Lung (tissue), 12 donors: Measurements from ENCODE around the gene FKBP4. TPM values are rescaled to one million over a fixed set of nuclear protein-coding genes. Genes with fewer than 3 reads are reported as not detected.

Experiments
- ATAC-seq: fragments of 200-7000 bp; cut with Tn5 transposase; one replicate; pipeline ENCODE4 v1.9.1; 2020; ENCODE audit warnings: moderate number of reproducible peaks; ENCODE audit not compliant: insufficient read depth, low FRiP score
- DNase-seq, 3 donors: peaks; one replicate each; pipeline ENCODE4 v3.0.0-alpha.2; 2013 to 2017
- H3K27ac ChIP-seq, 2 donors: one replicate each; pipeline ENCODE4 v1.5.1; 2013; ENCODE audit warnings: mild to moderate bottlenecking in 2 of 2, moderate library complexity in 2 of 2, control low read depth in 1 of 2, inconsistent platforms in 1 of 2, low read depth in 1 of 2, low read length in 1 of 2
- H3K27me3 ChIP-seq, 3 donors: one replicate each; pipeline ENCODE4 v1.5.1; 2013; ENCODE audit warnings: low read length in 2 of 3; ENCODE audit not compliant: control insufficient read depth in 3 of 3, insufficient read depth in 3 of 3
- H3K36me3 ChIP-seq, 4 donors: one replicate each; pipeline ENCODE4 v1.5.1; 2013; ENCODE audit warnings: low read length in 4 of 4, mild to moderate bottlenecking in 1 of 4, moderate library complexity in 1 of 4; ENCODE audit not compliant: control insufficient read depth in 4 of 4, insufficient read depth in 4 of 4
- H3K4me1 ChIP-seq, 5 donors: one replicate each; pipeline ENCODE4 v1.5.1; 2013; ENCODE audit warnings: low read length in 5 of 5, mild to moderate bottlenecking in 2 of 5, moderate library complexity in 1 of 5; ENCODE audit not compliant: control insufficient read depth in 5 of 5, insufficient read depth in 5 of 5
- H3K4me3 ChIP-seq: one replicate; pipeline ENCODE4 v1.5.1; 2013; ENCODE audit warnings: mild to moderate bottlenecking, control low read depth, moderate library complexity
- H3K9ac ChIP-seq, 2 donors: one replicate each; pipeline ENCODE4 v1.5.1; 2013; ENCODE audit warnings: low read length in 2 of 2, control low read depth in 1 of 2; ENCODE audit not compliant: insufficient read depth in 1 of 2
- H3K9me3 ChIP-seq, 4 donors: one replicate each; pipeline ENCODE4 v1.5.1; 2013; ENCODE audit warnings: low read length in 3 of 4, mild to moderate bottlenecking in 1 of 4, moderate library complexity in 1 of 4; ENCODE audit not compliant: control insufficient read depth in 4 of 4, insufficient read depth in 3 of 4
- WGBS, 2 donors: extraction: QIAGEN DNeasy Blood & Tissue Kit; methylation state at CpG; one replicate each; pipeline ENCODE4 v1.1.7; 2013; 5-methylcytosine and 5-hydroxymethylcytosine counted together
- polyA plus RNA-seq, 2 donors: library from polyadenylated mRNA; stranded (reverse); fragments of 200-250 nt; gene quantifications; one replicate each; pipeline ENCODE4 v1.2.1, GENCODE V29; 2013
- total RNA-seq, 2 donors: library from RNA; depleted of rRNA in 1 of 2; stranded (reverse); fragments of >200 nt in 1 of 2; gene quantifications; one replicate each; pipeline ENCODE4 v1.2.1, GENCODE V29; 2014 to 2021
- TF ChIP-seq, protein P1 (sequence below): IDR thresholded peaks from 2 replicates; pipeline ENCODE4 v1.5.1; 2012; ENCODE audit warnings: mild to moderate bottlenecking; ENCODE audit errors: control extremely low read depth, extremely low read depth
- donor health status: control.
- donor health status: control.
- donor health status: Bipolar disorder and iron deficiency.
- donor health status: healthy.
- donor health status: DM: yes; HTN: yes; CAD: no.

The FKBP4 gene
- total and polyA plus RNA-seq, 4 donors = 26.7 to 69.8 (median 43.6) TPM

DNA sequence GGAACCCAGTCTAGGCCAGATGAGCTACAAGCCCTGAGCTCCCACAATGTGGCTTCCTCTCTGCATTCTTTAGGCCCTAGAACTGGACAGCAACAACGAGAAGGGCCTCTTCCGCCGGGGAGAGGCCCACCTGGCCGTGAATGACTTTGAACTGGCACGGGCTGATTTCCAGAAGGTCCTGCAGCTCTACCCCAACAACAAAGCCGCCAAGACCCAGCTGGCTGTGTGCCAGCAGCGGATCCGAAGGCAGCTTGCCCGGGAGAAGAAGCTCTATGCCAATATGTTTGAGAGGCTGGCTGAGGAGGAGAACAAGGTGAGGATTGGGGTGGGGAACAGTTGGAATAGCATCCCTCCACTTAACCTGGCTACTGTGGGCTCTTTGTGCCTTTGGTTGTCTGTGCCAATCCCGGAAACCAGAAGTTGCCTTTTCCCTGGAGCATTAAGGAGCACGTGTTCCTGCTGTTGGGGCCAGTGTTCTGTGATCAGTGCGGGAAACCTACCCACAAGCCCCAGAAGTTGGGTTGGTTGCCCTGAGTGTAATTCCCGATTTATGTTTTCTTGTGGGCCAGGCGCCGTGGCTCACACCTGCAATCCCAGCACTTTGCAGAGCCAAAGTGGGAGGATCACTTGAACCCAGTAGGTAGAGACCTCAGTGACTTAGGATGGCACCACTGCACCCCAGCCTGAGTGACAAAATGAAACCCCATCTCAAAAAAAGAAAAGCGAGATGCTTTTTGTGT, 6.4 kb downstream of the FKBP4 start:
- 74 to 81% methylated on average over 16 of the region's 16 CpGs for whole genome bisulfite sequencing, 2 donors
- H3K9me3 ChIP-seq = no peaks in the 10 kb centered on the region
- H3K27me3 ChIP-seq = no peaks in the 10 kb centered on the region
- TF ChIP-seq, protein P1, sequence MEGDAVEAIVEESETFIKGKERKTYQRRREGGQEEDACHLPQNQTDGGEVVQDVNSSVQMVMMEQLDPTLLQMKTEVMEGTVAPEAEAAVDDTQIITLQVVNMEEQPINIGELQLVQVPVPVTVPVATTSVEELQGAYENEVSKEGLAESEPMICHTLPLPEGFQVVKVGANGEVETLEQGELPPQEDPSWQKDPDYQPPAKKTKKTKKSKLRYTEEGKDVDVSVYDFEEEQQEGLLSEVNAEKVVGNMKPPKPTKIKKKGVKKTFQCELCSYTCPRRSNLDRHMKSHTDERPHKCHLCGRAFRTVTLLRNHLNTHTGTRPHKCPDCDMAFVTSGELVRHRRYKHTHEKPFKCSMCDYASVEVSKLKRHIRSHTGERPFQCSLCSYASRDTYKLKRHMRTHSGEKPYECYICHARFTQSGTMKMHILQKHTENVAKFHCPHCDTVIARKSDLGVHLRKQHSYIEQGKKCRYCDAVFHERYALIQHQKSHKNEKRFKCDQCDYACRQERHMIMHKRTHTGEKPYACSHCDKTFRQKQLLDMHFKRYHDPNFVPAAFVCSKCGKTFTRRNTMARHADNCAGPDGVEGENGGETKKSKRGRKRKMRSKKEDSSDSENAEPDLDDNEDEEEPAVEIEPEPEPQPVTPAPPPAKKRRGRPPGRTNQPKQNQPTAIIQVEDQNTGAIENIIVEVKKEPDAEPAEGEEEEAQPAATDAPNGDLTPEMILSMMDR = no peak
- DNase-seq (no peak), ATAC-seq (no peak)
- no peak overlapping the region for H3K9ac ChIP-seq
- H3K4me1 ChIP-seq = peaks cover 0 to 16% (median 10%) of the 10 kb centered on the region in 5 donors
- H3K36me3 ChIP-seq = peaks cover 38 to 63% (median 55%) of the 10 kb centered on the region in 4 donors
- no peak overlapping the region for H3K4me3 ChIP-seq
- no peak overlapping the region for H3K27ac ChIP-seq

GRCh38 chr12:2803635-2804392, 9.0 kb downstream of the FKBP4 start:
- Histone ChIP-seq H3K4me1 (peaks cover 0 to 7% (median 0%) of the 10 kb centered on the region in 5 donors), H3K4me3 (no peak overlapping the region), H3K36me3 (peaks cover 35 to 53% (median 44%) of the 10 kb centered on the region in 4 donors), H3K27me3 (no peaks in the 10 kb centered on the region), H3K9ac (no peak overlapping the region), H3K27ac (peak overlapping the region in 1 of 2 donors; percentile 7), H3K9me3 (no peaks in the 10 kb centered on the region)
- DNase-seq (no peak), ATAC-seq (no peak)
- 81 to 82% methylated on average over 7 of the region's 7 CpGs for WGBS, 2 donors
- TF ChIP-seq, protein P1 = no peak

GRCh38 chr12:2804393-2805142, 9.8 kb downstream of the FKBP4 start:
- ATAC-seq = no peak
- WGBS, 2 donors = 66 to 73% methylated on average over 5 of the region's 5 CpGs

More at GRCh38 chr12:2804393-2805142, 9.8 kb downstream of the FKBP4 start:
- Histone ChIP-seq H3K4me1 (peaks cover 0 to 7% (median 0%) of the 10 kb centered on the region in 5 donors), H3K36me3 (peaks cover 35 to 46% (median 36%) of the 10 kb centered on the region in 4 donors), H3K9me3 (no peaks in the 10 kb centered on the region), H3K9ac (no peak overlapping the region), H3K27ac (no peak overlapping the region), H3K4me3 (no peak overlapping the region), H3K27me3 (no peaks in the 10 kb centered on the region)
- peak; percentile 56 to 72 (median 62) for DNase-seq
- TF ChIP-seq, protein P1 = no peak
